Keratinocyte (primary cell): ENCODE results near the gene PGGT1B. TPM values are rescaled to one million over a fixed set of nuclear protein-coding genes. Genes with fewer than 3 reads are reported as not detected.
A peak's percentile ranks its signal among the peaks of the same experiment; 100 is the strongest.

Source experiments
- DNase-seq: peaks from one replicate; pipeline ENCODE4 v3.0.0-alpha.2; 2011; ENCODE audit warnings: low read depth, missing footprints, low spot score
- FAIRE-seq: peaks from 2 replicates; lab custom pipeline; 2011; peaks lifted over from hg19 to GRCh38; lab: Jason Lieb, UNC
- H2AFZ ChIP-seq: 2 replicates; pipeline ENCODE4 v1.6.0; 2012; ENCODE audit warnings: low read length, control low read depth, inconsistent platforms; ENCODE audit not compliant: control insufficient read depth
- H3K27ac ChIP-seq: 2 replicates; pipeline ENCODE4 v1.5.1; 2011; ENCODE audit warnings: low read length; ENCODE audit not compliant: control insufficient read depth, insufficient read depth
- H3K27me3 ChIP-seq: 3 replicates; pipeline ENCODE4 v1.6.0; 2011; ENCODE audit warnings: low read length; ENCODE audit not compliant: control insufficient read depth, insufficient read depth; ENCODE audit errors: extremely low read depth
- H3K36me3 ChIP-seq, 2 experiments: 2 replicates in 1 of 2; 3 replicates in 1 of 2; pipeline ENCODE4 v1.5.1; 2011; ENCODE audit warnings: low read length in 2 of 2, mild to moderate bottlenecking in 1 of 2; ENCODE audit not compliant: control insufficient read depth in 2 of 2, insufficient read depth in 2 of 2; ENCODE audit errors: extremely low read depth in 1 of 2
- H3K4me1 ChIP-seq: 3 replicates; pipeline ENCODE4 v1.5.1; 2011; ENCODE audit warnings: low read length; ENCODE audit not compliant: control insufficient read depth, insufficient read depth; ENCODE audit errors: extremely low read depth
- H3K4me2 ChIP-seq: 3 replicates; pipeline ENCODE4 v1.6.0; 2011; ENCODE audit warnings: low read depth, low read length; ENCODE audit not compliant: control insufficient read depth, insufficient read depth; ENCODE audit errors: extremely low read depth
- H3K4me3 ChIP-seq, 3 experiments: fragments of 200-600 bp in 1 of 3; sonication (generic) in 1 of 3; 2 replicates in 2 of 3; 3 replicates in 1 of 3; pipeline ENCODE4 v1.5.1; 2011 to 2016; ENCODE audit warnings: low read length in 3 of 3, mild to moderate bottlenecking in 3 of 3, control low read depth in 2 of 3, inconsistent platforms in 1 of 3, low read depth in 1 of 3, mixed read lengths in 1 of 3, mixed run types in 1 of 3, moderate library complexity in 1 of 3; ENCODE audit not compliant: control insufficient read depth in 2 of 3, insufficient read depth in 2 of 3; ENCODE audit errors: extremely low read depth in 1 of 3
- H3K79me2 ChIP-seq: 2 replicates; pipeline ENCODE4 v1.6.0; 2012; ENCODE audit warnings: low read length; ENCODE audit not compliant: control insufficient read depth, insufficient read depth
- H3K9ac ChIP-seq: 3 replicates; pipeline ENCODE4 v1.6.0; 2011; ENCODE audit warnings: low read length; ENCODE audit not compliant: control insufficient read depth, insufficient read depth; ENCODE audit errors: extremely low read depth
- H3K9me1 ChIP-seq: 3 replicates; pipeline ENCODE4 v1.6.0; 2011; ENCODE audit warnings: low read length; ENCODE audit not compliant: control insufficient read depth, insufficient read depth; ENCODE audit errors: extremely low read depth
- H3K9me3 ChIP-seq: 2 replicates; pipeline ENCODE4 v1.5.1; 2012; ENCODE audit warnings: low read depth, low read length; ENCODE audit not compliant: control insufficient read depth
- H4K20me1 ChIP-seq: 3 replicates; pipeline ENCODE4 v1.6.0; 2011; ENCODE audit warnings: low read length; ENCODE audit not compliant: control insufficient read depth, insufficient read depth; ENCODE audit errors: extremely low read depth
- EZH2 ChIP-seq: IDR thresholded peaks from one replicate; pipeline ENCODE4 v1.6.1; 2012; ENCODE audit warnings: inconsistent platforms, mild to moderate bottlenecking, low read length, moderate library complexity
- dilution Hi-C: fragments of 300-500 bp; cut with MboI; formaldehyde crosslinking; loops from one replicate; pipeline ENCODE4 v1.7.0; 2020; ENCODE audit warnings: low sequenced_read_pairs; ENCODE audit not compliant: extremely low pct_ligation_motif_present
- polyA plus RNA-seq, 5 experiments: library from polyadenylated mRNA; depleted of rRNA in 3 of 5; stranded (reverse) in 3 of 5; stranded (forward) in 1 of 5; unstranded in 1 of 5; fragments of >200 nt; gene quantifications; 1 replicate in 1 of 5; 2 replicates in 3 of 5; 3 replicates in 1 of 5; pipeline versions ENCODE4 v1.2.1 to v1.2.3, GENCODE V29; 2011 to 2012; ENCODE audit warnings: missing spikeins in 2 of 5, low read depth in 1 of 5, low replicate concordance in 1 of 5
- TF ChIP-seq, protein P1 (sequence below), 3 experiments: IDR thresholded peaks in 1 of 3; conservative IDR thresholded peaks in 1 of 3; optimal IDR thresholded peaks in 1 of 3; 2 replicates in 2 of 3; 3 replicates in 1 of 3; pipeline versions ENCODE3 to v1.5.1; 2011; ENCODE audit warnings: low read length in 3 of 3, mild to moderate bottlenecking in 3 of 3, moderate library complexity in 2 of 3, control low read depth in 1 of 3, inconsistent platforms in 1 of 3; ENCODE audit not compliant: insufficient read depth in 2 of 3; ENCODE audit errors: extremely low read depth in 1 of 3

PGGT1B gene
- polyA plus RNA-seq, 1 donor (not counting 4 experiments of a cell fraction or from before 2014, with no cell fraction given), result 5.5 TPM

DNA sequence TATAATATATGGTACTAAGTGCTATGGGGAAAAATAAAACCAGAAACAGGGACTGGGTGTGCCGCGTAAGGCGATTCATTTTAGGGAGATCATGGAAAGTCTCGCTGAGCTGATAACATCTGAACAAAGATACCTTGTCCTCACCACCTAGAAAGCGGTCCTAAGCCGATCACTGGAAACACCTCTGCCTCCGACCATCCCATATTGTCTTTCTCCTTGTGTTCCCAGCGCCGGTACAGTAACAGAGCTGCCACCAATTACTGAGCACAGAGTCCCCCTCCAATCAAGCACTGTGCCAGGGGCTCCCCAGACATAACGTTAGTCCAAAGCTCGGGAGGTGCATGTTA, 33.1 kb upstream of the PGGT1B start:
- Histone ChIP-seq H3K36me3 (no peaks in the 10 kb centered on the region), H2AFZ (peak overlapping the region; percentile 97), H3K9me3 (no peaks in the 10 kb centered on the region), H4K20me1 (no peaks in the 10 kb centered on the region), H3K9me1 (no peaks in the 10 kb centered on the region), H3K9ac (peak overlapping the region; percentile 81), H3K27ac (peak overlapping the region; percentile 34), H3K4me3 (peak overlapping the region; percentile 83 to 94 (median 89)), H3K4me1 (peaks cover 2% of the 10 kb centered on the region), H3K4me2 (peak overlapping the region; percentile 94), H3K27me3 (no peaks in the 10 kb centered on the region), H3K79me2 (peaks cover 6% of the 10 kb centered on the region)
- DNase-seq (no peak), FAIRE-seq (peak; percentile 36)
- dilution Hi-C loops, result no loop called here
- no peak for TF ChIP-seq EZH2
- TF ChIP-seq, protein P1, sequence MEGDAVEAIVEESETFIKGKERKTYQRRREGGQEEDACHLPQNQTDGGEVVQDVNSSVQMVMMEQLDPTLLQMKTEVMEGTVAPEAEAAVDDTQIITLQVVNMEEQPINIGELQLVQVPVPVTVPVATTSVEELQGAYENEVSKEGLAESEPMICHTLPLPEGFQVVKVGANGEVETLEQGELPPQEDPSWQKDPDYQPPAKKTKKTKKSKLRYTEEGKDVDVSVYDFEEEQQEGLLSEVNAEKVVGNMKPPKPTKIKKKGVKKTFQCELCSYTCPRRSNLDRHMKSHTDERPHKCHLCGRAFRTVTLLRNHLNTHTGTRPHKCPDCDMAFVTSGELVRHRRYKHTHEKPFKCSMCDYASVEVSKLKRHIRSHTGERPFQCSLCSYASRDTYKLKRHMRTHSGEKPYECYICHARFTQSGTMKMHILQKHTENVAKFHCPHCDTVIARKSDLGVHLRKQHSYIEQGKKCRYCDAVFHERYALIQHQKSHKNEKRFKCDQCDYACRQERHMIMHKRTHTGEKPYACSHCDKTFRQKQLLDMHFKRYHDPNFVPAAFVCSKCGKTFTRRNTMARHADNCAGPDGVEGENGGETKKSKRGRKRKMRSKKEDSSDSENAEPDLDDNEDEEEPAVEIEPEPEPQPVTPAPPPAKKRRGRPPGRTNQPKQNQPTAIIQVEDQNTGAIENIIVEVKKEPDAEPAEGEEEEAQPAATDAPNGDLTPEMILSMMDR (optimal IDR thresholded peaks at IDR 0.05 in 1 of 3, IDR thresholded peaks at IDR 0.05 in 1 of 3, conservative IDR thresholded peaks at IDR 0.05 in 1 of 3; ENCODE audit: extremely low read depth in 1 of 3, insufficient read depth in 2 of 3, low read length in 3 of 3), result no peak

DNA sequence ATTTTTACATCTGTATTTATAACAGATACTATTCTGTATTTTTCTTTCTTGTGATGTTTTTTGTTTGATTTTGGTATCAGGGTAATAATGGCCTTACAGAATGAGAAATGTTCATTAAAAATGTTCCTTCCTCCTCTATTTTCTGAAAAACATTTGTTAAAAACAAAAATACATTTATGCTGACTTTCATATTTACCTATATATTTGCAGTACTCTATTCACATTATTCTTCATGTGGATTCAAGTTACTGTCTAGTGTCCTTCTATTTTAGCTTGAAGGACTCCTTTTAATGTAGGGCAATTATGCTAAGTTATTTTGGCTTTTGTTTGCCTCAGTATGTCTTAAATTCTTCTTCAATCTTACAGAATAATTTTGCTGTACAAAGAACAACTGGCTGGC, 28.7 kb upstream of the PGGT1B start:
- no peak overlapping the region for H3K27ac ChIP-seq
- peaks cover 2% of the 10 kb centered on the region for H3K4me1 ChIP-seq
- no peak overlapping the region for H3K4me3 ChIP-seq
- no peak overlapping the region for H3K9ac ChIP-seq
- H3K79me2 ChIP-seq, result peaks cover 6% of the 10 kb centered on the region
- H2AFZ ChIP-seq, result no peak overlapping the region
- no peak for DNase-seq
- H3K9me3 ChIP-seq, result no peaks in the 10 kb centered on the region
- dilution Hi-C loops, result no loop called here
- no peaks in the 10 kb centered on the region for H3K27me3 ChIP-seq
- H3K9me1 ChIP-seq, result no peaks in the 10 kb centered on the region
- H4K20me1 ChIP-seq, result no peaks in the 10 kb centered on the region
- TF ChIP-seq, protein P1 (optimal IDR thresholded peaks at IDR 0.05 in 1 of 3, IDR thresholded peaks at IDR 0.05 in 1 of 3, conservative IDR thresholded peaks at IDR 0.05 in 1 of 3; ENCODE audit: extremely low read depth in 1 of 3, insufficient read depth in 2 of 3, low read length in 3 of 3), result no peak
- no peak for TF ChIP-seq EZH2
- no peak overlapping the region for H3K4me2 ChIP-seq
- FAIRE-seq, result no peak
- H3K36me3 ChIP-seq, result no peaks in the 10 kb centered on the region
